KBM-7 (cell line): Measurements from ENCODE around the gene FARSA.

ENCODE experiments used
- DNase-seq: peaks from one replicate; pipeline ENCODE4 v3.0.0-alpha.2; 2015
- in situ Hi-C: fragments of 300-500 bp; cut with MboI; formaldehyde crosslinking; loops from 2 replicates; pipeline ENCODE4 v1.14.3; 2020; ENCODE audit warnings: low sequenced_read_pairs, low pct_unique_long_range_greater_than_20kb, mixed read lengths

Gene FARSA

DNA sequence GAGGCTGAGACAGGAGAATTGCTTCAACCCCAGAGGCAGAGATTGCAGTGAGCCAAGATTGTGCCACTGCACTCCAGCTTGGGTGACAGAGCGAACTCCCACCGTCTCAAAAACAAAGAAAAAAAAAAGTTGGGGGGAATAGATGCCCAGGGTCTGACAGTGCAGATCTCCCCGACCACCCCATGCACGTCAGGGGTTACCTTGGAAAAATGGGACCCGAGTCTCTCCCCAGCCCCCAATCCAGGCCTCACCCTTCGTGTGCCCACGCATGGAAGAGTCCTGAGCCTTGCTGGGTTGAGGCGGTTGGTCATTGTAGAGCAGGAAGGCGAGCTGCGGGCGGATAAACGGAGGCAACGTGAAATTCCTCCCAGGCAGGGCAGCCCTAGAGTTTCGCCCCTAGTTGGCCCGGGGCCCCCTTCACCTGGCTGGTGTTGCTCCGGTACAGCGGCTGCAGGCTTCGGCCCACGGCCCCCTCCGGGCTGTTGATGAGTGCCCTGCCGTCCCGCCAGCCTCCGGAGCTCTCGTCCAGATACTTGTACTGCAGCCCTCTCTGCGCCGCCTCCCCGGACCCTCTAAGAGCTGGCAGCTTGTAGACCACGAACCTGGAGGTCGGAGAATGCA, 52.9 kb downstream of the FARSA start:
- in situ Hi-C loops = no loop called here
- peak; percentile 52 for DNase-seq

DNA sequence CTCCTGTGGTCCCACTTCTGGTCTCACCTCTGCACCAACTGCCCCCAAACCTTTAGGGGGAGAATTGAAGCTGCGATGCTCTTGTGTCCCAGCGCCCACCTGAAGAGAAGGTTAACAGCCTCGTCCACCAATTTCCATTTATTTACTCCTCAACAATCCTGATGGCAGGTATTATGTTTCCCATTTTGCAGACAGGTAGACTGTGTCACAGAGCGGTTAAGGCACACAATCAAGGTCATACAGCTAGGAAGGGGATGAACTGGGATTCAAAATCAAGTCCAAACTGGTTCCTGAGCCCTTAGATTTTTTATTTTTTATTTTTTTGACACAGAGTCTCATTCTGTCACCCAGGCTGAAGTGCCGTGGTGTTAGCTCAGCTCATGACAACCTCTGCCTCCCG, 58.4 kb downstream of the FARSA start:
- no peak for DNase-seq
- in situ Hi-C loops = no loop called here

DNA sequence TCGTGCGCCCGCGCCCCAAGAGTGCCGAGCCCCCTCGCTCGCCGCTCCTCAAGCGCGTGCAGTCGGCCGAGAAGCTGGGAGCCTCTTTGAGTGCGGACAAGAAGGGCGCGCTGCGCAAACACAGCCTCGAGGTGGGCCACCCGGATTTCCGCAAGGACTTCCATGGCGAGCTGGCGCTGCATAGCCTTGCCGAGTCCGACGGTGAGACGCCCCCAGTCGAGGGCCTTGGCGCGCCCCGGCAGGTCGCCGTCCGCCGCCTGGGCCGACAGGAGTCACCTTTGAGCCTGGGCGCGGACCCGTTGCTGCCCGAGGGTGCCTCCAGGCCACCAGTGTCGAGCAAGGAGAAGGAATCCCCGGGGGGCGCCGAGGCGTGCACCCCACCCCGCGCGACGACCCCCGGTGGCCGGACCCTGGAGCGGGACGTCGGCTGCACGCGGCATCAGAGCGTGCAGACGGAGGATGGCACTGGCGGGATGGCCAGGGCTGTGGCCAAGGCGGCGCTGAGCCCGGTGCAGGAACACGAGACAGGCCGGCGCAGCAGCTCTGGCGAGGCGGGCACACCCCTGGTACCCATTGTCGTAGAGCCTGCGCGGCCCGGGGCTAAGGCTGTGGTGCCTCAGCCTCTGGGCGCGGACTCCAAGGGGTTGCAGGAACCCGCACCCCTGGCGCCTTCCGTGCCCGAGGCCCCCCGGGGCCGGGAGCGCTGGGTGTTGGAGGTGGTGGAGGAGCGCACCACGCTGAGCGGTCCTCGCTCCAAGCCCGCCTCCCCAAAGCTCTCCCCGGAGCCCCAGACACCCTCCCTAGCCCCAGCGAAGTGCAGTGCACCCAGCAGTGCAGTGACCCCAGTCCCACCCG, 59.4 kb downstream of the FARSA start:
- DNase-seq = no peak
- in situ Hi-C loops = no loop called here

DNA sequence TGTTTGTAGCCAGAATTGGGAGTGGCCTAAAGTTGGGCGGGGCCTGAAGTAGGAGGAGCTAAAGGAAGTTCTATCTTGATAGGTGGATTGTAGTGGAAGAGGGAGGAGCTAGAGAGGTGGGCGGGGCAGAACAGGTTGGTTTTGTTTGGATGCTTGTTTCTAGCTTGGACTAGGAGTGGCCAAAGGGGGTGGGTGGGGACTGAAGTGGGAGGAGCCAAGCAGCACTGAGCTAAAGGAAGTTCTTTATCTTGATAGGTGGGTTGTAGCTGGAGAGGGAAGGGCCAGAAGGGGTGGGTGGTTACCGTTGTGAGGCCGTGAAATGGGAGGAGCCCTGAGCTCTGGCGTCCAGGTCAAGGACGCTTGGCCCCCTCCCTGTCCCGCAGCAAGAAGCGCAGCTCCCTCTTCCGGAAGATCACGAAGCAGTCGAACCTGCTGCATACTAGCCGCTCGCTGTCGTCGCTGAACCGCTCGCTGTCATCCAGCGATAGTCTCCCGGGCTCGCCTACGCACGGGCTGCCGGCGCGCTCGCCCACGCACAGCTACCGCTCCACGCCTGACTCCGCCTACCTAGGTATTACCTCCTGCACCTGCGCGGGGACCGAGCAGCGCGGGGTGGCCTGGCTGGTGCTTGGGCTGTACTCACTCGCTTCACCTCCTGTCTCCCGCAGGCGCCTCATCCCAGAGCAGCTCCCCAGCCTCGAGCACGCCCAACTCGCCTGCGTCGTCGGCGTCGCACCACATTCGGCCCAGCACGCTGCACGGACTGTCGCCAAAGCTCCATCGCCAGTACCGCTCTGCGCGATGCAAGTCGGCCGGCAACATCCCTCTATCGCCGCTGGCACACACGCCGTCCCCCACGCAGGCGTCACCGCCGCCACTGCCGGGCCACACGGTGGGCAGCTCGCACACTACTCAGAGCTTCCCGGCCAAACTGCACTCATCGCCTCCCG, 60.3 kb downstream of the FARSA start:
- in situ Hi-C loops = no loop called here

More for the DNA sequence above, 60.3 kb downstream of the FARSA start:
- peak; percentile 66 for DNase-seq
